AG09309 (cell line): ENCODE results near the gene GTPBP6.
A peak's percentile ranks its signal among the peaks of the same experiment; 100 is the strongest.

ENCODE experiments used
- DNase-seq: peaks from one replicate; pipeline ENCODE4 v3.0.0-alpha.2; 2010; ENCODE audit warnings: low read depth
- H3K4me3 ChIP-seq: 2 replicates; pipeline ENCODE4 v1.5.1; 2011; ENCODE audit warnings: mild to moderate bottlenecking, low read depth, low read length, moderate library complexity; ENCODE audit not compliant: control insufficient read depth
- CTCF ChIP-seq: IDR thresholded peaks from 2 replicates; pipeline ENCODE4 v1.5.1; 2011; ENCODE audit warnings: mild to moderate bottlenecking, low read depth, low read length, inconsistent platforms; ENCODE audit not compliant: insufficient read depth, control insufficient read depth; ENCODE audit errors: missing control alignments

GTPBP6 gene

GRCh38 chrX:275967-276580, 42.5 kb downstream of the GTPBP6 start:
- H3K4me3 ChIP-seq, result peak overlapping the region; percentile 46
- no peak for TF ChIP-seq CTCF
- no peak for DNase-seq

- DNase-seq, result no peak
- no peak for TF ChIP-seq CTCF
- H3K4me3 ChIP-seq, result no peak overlapping the region; the same call in 1 of the 2 replicates
Measured at GRCh38 chrX:275476-275966, 43.1 kb downstream of the GTPBP6 start.

- TF ChIP-seq CTCF, result no peak
- no peak overlapping the region for H3K4me3 ChIP-seq
- DNase-seq, result no peak
Measured at GRCh38 chrX:274904-275475, 43.6 kb downstream of the GTPBP6 start.

- TF ChIP-seq CTCF, result no peak
- no peak overlapping the region for H3K4me3 ChIP-seq
- DNase-seq, result no peak
Measured at GRCh38 chrX:270848-271367, 47.7 kb downstream of the GTPBP6 start.

- no peak overlapping the region for H3K4me3 ChIP-seq
- DNase-seq, result no peak
- no peak for TF ChIP-seq CTCF
Measured at GRCh38 chrX:267771-268261, 50.8 kb downstream of the GTPBP6 start.

GRCh38 chrX:265502-265901, 53.1 kb downstream of the GTPBP6 start:
- no peak for TF ChIP-seq CTCF
- no peak for DNase-seq
- H3K4me3 ChIP-seq, result no peak overlapping the region
